NCI-H146 (cell line): ENCODE measurements around the gene RADIL.

Source experiments
- DNase-seq: peaks from one replicate; lab custom pipeline; 2025; lab: John Stamatoyannopoulos, UW

RADIL gene

DNA sequence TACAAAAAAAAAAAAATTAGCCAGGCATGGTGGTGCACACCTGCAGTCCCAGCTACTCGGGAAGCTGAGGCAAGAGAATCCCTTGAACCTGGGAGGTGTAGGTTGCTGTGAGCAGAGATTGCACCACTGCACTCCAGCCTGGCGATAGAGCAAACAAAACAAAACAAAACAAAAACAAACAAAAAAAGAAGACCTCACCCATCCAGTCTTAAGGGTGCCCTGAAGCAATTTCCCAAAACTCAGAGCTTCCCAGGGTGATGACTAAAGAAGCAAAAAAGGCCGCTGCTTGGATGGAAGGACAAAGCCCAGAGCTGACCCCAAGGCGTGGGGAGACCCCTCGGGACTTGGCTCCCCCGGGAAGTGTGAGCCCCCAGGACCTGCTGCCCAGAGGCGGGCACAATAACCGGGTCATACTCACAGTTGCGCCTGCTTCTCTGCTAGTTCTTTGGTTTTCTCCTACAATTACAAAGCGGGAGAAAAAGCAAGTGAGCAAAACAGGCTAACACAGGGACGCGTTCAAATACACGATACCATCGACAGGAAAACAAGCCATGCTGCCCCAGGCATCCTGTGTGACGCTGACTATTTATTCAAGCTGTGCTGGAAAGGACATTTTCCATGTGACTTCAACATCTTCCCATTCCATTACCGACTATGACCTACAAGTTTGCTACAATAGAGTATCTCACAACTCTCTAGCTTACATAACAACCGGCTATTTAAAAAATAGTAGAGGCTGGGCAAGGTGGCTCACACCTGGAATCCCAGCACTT lies 51.6 kb downstream of the RADIL start:
- no peak for DNase-seq

DNA sequence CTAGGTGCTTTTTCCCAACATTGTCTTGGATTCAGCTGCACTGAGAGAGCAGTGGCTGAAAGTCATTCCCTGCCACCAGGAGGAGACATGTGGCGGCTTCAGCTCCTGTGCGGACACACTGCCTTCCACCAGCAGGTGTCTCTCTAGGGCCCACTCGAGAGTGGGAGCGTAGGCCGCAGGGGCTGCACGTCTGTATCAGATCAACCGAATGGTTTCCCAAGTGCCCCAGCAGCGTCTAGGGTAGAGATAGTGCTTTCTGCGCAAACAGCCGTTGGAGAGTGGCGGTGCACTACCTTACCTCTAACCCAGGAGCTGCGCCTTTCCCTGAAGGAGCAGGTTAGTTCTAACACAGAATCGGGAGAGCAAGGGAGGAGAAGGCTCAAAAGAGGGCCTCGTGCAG lies 53.3 kb downstream of the RADIL start:
- DNase-seq: peak; percentile 67

DNA sequence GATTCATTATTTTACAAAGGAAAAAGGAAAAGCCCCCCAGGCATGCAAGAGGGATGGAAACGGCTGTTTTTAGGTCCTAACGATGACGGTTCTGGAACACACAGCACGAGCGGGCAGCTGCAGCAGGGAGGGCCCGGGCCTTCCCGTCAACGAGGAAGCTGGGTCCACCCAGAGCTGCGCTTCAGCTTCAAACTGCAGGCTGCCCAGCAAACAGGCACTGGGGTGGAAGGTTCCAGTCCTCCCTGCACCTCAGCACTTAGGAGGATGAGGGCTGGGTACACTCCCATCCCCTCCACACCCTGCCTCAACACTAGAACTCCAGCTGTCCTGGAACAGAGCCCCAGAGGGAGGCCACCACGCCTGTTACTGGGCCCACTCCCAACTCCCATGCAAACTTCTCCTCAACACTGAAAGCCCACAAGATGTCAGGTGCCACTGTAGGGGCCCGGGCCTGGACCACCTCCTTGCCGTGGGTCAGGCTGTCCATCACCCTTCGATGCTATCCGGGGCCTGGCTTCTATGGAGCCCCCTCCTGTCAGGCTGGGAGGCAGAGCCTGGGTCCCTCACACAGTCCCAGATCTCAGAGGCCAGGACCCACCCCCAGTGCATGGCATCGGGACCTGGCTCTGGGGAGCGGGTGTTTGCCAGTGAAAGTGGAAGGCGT lies 54.7 kb downstream of the RADIL start:
- no peak for DNase-seq

DNA sequence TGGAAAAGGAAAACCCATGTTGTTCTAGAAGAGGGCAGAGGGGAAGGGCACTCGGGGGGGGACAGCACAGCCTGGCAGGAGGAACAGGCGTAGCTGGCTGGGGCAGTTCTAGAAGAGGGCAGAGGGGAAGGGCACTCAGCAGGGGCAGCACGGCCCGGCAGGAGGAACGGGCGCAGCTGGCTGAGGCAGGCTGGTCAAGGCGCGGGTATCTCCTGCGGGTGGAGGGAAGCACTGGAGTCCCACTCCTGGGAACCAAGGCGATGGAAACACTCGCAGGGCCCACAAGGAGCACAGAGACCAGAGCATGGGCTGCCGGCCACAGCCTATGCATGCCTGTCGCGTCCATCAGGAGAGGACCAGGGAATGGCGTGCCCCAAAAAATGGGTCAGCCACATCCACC lies 58.4 kb downstream of the RADIL start:
- DNase-seq: no peak

DNA sequence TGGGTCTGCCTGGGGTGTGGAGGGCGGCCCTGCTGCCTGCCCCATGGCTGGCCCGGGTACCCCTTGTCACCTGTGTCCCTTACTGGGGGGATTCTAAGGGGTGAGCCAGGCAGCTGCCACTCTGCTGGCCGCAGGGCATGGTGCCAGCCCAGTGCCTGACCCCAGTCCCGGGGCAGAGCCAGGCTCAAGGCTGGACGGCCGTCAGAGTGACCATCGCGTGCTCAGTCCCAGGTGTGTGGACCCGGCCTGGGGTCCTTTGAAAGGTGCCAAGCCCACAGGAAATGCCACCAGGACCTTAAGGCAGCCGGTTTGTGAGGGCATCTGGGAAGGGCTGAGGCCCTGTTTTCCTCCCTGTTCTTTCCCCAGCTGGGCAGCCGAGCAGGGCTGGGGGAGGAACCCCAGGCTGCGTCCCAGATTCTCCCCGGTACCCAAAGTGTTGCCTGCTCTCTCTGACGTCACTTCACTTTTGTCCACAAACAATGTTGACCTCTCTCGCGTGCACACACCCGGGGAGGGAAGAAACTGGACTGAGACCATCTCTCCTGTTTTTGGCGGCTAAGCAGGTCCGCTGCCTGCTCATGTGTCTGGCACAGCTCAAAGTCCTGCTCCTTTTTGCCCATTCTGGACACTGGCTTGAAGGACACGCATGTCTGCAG lies 59.3 kb downstream of the RADIL start:
- DNase-seq: no peak

DNA sequence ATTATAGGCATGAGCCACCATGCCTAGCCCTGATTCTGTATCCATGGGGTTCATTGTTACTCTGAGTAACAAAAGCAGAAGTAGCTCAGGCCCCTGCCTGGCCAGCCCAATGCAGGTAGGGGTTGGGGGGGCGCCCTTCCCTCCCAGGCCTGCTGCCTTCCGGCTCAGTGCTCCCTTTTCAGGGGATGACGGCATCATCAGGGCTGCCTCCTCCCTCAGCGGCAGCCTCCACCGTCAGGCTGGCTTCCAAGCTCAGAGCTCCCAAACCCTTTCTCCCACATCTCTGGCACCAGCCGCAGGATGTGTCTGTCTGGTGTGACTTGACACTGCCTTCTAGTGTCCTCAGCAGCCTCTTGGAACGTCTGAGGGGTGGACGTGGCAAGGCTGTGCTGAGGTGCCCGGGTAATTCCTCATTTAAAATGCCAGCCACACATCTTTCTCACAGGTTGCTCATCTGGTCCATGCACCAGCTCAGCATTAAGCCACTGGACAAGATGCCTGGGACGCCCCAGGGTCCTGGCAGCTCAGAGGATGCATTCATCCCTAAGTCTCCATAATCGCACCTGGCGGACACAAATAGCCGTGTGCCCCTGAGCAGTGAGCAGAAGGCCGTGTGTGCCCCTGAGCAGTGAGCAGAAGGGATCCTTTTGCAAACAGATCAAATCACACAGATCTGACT lies 59.9 kb downstream of the RADIL start:
- DNase-seq: no peak

DNA sequence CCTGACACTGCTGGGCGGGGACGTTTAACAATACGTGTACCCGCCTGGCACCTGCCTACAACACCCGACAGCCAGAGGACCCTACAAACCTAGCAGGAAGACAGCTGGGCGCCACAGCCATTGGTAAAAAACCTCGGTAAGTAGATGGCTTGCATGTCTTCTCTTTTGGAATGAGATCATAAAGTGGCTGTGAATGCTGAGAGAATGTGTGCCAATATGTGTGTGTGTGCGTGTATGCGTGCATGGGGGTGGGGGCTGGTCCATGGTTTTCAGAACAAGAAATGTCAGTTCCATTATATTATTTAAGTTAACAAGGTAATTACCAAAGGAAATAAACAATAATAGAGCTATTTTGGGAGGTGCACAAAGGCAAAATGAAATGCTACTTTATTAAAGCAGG lies 60.8 kb downstream of the RADIL start:
- DNase-seq: no peak

DNA sequence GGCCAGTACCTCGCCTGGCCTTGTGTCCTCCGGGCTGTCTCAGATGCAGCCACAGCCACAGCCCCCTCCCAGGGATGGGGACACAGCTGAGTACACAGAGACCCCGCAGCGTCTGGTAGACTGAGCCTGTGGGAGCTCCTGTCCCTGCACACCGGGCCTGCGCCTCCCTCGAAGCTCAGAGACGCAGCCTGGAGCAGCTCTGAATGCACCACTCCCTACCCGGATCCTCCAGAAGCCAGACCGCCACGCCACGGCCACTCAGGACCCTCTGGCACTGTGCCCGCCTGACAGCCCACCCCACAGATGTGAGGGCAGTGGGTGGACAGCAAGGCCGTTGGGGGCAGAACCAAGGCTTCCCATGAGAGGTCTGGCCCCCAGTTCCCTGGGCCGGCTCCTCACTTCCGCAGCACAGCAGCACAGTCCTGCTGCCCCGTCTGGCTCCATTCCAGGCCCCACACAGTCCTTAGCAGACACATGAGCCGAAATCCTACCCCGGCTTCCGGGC lies 62.5 kb downstream of the RADIL start:
- no peak for DNase-seq

DNA sequence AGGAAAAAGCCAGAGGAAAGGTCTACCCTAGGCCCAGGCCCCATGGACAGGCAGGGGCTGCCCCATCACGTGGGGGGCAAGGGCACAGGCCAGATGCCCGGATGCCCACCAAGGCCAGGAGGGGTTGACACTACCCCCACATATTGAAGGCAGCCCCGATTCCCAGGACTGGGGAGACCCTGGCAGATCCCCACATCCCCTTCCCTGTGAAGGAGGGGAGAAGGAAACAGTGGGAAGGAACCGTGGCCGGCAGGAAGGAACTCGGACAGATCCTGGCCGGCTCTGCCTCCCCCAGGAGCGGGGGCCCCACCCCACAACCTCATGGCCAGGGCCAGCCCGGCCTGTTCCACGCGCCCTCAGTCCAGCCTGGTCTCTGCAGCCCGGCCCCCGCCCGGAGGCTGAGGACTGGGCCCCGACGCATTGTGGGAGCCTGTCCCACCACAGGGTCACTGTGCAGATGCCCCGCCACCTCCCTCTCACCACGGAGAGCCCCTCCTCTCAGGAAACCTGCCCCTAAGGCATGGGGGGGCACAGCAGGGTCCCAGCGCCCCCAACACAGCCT lies 63.0 kb downstream of the RADIL start:
- DNase-seq: no peak

DNA sequence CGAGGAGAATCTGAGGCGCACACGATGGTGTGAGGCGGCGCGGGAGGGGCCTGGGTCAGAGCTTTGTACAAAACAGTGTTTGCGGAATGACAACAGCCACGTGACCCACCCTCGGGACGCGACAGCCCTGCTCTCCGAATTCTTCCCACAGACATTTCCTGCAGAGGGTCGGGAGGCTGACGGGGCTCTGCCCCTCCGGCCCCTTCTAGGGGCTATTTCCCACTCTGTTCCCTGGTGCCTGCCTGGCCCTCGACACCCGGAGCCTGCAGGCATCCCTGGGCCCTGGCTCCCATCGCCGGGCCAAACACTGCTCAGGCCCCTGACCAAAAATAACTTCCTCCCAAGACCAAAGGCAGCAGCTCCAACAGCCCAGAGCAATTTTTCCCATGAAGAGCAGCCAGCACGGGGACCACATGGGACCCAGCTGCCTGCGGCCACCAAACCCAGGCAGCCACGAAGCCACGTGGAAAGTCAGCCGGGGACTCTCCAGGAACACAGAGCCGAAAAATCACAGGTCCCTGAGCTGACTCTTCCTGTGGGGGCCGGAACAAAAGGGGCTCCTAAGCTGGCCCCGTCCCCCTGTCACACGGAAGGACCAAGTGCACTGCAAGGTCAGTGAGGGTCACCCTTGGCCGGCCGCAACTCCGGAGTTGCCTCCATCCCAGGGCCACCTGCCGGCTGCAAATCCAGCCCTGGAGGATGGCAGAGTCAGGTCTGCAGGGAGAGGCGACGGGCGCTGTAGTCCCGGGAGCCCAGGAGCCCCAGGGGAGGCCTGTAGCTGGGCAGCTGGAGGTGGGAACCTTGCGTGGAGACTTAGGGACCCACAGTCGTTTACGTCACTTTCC lies 63.7 kb downstream of the RADIL start:
- no peak for DNase-seq

DNA sequence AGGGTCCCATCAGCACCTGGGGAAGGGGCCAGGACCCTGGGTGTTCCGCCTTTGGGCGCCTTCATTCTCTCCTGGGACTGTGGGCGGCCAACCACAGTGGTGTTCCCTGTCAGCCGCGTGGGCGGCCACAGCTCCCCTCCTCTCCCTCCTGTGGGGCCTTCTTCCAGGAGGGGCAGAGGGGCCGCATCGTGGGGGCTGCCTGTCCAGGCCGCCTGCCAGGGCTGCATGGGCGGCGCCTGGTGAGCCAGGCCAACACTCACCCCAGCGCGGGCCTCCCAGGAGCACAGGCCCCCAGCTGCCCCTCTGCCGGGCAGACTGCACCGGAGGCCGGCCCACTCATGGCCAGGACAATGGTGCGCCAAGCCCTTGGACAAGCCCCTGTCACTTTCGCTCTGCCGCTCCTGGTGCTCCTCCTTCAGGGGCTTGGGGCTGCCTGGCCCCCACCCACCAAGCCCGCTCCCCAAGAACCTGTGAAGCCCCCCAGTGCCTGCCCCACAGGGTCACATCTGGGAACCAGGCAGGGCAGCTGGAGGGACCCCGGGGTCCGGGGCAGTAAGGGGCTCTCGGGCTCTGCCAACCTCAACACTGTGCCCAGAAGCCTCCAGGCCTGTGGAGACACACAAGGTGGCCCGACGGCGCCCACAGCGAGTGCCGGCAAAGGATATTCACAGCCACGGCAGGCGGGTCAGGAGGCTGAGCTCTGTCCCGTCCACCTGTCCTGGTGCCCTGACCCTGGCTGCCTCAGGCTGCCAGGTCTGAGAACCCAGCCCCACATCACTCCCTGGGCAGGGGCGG lies 65.3 kb downstream of the RADIL start:
- no peak for DNase-seq

DNA sequence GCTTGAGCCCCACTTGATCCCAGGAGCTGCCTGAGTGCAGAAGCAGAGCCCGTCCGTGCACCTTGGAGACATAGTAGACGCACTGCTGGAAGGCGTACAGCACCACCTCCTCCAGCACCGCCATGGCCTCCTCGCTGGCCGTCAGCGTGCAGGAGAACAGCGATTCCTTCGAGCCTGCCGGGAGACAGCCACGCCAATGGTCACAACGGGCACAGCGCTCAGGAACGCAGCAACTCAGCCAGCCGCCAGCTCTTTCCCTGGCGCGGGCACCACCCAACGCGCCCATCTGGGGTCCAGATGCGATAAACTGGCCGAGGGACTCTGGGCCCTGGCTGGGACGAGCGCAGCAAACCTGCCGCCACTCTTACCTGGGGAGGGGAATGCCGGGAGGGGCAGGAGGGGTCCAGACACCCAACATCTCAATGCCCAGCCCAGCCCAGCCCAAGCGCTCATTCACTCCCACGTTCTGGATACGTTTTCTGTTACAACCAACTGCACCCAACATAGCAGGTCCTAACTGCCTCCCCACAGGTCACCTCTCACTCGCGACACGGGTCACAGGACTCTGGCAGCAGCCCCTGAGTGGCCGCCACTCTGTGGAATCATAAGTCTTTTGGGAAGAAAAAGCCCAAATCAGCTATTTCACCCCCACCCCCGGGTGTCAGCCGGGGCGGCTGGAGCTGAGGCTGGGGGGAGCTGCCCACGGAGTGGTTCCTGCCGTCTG lies 66.2 kb downstream of the RADIL start:
- DNase-seq: no peak

DNA sequence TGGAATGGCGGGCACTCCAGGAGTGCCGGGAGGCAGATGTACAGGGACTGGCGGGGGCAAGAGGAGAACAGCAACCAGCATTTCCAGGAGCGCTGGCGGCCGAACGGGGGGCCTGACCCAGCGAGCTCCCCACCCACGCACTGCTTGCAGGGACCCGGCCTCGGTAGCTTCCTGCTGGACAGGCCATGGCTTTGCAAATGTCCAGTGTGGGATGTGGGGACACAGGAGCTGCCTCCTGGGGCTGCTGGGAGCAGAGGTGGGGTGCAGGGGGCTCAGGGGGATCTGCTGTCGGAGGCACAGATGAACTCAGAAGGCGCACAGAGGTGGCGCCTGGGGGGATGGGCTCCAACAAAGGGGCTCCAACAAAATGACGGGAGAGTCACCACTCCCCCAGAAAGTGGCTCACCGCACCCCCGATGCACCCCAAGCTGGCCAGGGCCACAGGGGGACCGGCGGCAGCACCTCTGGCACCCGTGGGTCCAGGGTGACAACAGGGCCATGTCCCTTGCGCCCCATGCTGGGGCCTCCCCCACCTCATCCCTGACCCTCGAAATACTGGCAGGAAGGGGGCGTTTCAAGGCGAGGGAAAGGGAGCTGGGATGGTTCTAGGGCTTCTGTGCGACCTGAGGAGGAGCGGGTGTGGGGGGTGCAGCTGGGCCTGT lies 67.0 kb downstream of the RADIL start:
- no peak for DNase-seq

DNA sequence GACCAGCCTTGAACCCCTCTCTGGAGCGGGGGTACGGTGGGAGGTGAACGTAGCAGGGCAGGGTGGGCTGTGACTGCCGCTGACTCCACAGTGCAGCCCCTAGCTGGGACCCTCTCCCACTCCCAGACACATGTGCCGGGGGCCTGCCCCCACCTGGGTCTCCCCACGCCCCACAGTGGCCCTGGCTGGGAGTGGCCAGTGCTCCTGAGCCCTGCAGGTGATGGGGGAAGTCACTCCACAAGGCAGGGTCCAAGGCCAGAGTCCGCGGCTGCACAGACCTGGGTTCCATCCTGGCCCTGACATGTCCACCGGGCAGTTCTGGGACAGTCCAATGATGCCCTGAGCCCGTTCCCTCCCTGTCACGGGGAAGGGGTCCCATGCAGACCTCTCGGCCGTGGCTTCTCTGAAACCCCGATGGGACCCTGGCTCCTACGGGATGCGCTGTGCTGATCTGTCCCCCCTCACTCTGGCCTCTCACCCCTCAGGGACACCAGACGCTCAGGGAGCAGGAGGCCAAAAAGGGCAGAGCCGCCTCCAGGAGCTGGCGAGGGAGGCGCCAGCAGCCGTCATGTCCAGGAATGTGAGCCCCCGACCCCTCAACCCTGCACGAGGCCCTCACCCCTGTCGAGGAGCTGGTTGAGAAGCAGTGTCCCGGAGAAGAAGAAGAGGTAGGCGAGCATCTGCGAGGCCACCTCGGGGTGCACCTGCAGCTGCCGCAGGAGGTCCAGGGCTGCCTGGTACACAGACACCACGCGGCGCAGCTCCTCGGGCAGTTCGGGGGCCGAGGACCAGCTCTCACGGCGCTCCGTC lies 67.7 kb downstream of the RADIL start:
- no peak for DNase-seq

DNA sequence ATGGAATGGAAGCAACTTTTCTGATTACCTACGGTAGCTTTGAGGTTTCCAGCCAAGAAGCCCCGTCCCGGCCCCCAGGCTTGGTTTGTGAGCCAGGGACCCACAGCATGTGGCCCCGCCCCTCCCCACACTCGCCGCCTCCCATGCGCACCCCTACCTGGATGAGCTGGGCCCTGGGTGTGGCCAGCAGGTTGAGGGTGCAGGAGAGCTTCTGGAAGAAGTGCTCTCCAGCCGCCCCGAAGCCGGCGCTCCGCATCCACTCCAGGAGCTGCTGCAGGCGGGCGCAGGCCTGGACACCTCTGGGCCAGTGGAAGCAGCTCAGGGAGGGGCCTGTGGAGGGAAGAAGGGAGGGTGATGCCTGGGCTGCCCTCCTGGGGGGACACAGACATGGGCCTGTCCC lies 68.4 kb downstream of the RADIL start:
- DNase-seq: no peak

DNA sequence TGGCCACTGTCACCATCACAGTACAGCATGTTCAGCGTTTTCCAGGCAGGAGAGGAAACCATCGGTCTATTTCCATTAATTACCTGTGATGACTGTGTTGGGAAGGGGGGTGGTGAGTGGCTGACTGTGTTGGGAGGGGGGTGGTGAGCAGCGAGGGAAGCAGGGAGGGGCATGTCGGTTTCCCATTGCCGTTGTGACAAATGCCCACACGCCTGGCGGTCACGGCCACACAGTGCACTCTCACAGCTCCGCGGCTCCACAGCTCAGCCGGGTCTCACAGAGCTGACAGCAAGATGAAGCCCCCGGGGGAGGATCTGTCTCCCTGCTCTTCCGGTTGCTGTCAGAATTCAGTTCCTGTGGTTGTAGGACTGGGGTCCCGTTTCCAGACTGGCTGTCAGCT lies 69.1 kb downstream of the RADIL start:
- no peak for DNase-seq

DNA sequence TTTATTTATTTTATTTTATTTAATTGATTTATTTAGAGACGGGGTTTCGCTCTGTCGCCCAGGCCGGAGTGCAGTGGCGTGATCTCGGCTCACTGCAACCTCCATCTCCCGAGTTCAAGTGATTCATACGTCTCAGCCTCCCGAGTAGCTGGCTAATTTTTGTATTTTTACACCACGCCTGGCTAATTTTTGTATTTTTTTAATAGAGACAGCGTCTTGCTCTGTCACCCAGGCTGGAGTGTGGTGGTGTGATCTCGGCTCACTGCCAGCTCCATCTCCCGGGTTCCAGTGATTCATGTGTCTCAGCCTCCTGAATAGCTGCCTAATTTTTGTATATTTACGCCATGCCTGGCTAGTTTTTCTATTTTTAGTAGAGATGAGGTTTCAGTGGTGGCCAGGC lies 73.8 kb downstream of the RADIL start:
- no peak for DNase-seq

DNA sequence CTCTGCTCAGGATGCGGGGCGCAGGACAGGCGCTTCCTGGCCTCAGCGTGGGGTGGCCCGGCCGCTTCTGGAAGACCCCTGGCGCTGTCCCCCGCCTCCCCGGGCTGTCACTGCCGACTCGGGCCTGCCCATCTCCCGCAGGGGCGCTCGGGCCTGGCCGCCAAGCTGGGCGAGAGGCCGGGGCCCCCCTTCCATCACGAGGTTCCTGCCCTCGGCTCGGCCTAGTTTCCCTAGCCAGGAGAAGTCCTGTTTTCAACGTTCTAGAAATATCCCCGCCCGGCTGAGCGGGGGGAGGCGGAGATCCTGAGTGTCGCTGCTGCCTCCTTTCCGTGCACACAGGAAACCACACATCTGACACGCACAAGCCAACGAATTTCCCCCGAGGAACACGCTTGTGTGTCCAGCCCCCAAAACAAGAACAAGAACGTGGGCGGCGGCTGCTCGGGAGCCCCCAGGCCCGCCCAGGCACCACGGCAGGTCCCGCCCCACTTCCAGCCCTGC lies 74.4 kb downstream of the RADIL start:
- DNase-seq: no peak
